HK-2 (cell line): ENCODE measurements around the gene CHD2.

Experiments used
- DNase-seq: peaks from one replicate; pipeline ENCODE4 v3.0.0-alpha.2; 2018; ENCODE audit not compliant: unreplicated experiment

CHD2 gene

GRCh38 chr15:92885224-92886041, 14.7 kb upstream of the CHD2 start:
- no peak for DNase-seq

- no peak for DNase-seq
Observed at GRCh38 chr15:92886042-92886537, 14.0 kb upstream of the CHD2 start.

GRCh38 chr15:92886815-92887214, 13.3 kb upstream of the CHD2 start:
- no peak for DNase-seq

- DNase-seq = no peak
Observed at GRCh38 chr15:92887869-92888268, 12.3 kb upstream of the CHD2 start.

GRCh38 chr15:92889390-92890107, 10.6 kb upstream of the CHD2 start:
- DNase-seq = no peak

- no peak for DNase-seq
Observed at GRCh38 chr15:92891533-92892200, 8.5 kb upstream of the CHD2 start.

GRCh38 chr15:92892201-92892555, 7.9 kb upstream of the CHD2 start:
- DNase-seq = no peak

- no peak for DNase-seq
Observed at GRCh38 chr15:92893200-92893599, 6.9 kb upstream of the CHD2 start.

- DNase-seq = no peak
Observed at GRCh38 chr15:92896561-92896960, 3.6 kb upstream of the CHD2 start.

- DNase-seq = no peak
Observed at GRCh38 chr15:92897620-92898019, 2.5 kb upstream of the CHD2 start.

- no peak for DNase-seq
Observed at GRCh38 chr15:92898988-92899582, 1.0 kb upstream of the CHD2 start.

- DNase-seq = no peak
Observed at GRCh38 chr15:92899601-92899947, 550 bp upstream of the CHD2 start.

GRCh38 chr15:92900731-92901071, 577 bp downstream of the CHD2 start:
- DNase-seq = no peak

GRCh38 chr15:92901072-92901761, 1.1 kb downstream of the CHD2 start:
- no peak for DNase-seq

GRCh38 chr15:92901995-92902394, 1.9 kb downstream of the CHD2 start:
- DNase-seq = no peak

GRCh38 chr15:92902737-92903593, 2.8 kb downstream of the CHD2 start:
- DNase-seq = no peak

GRCh38 chr15:92903631-92903965, 3.5 kb downstream of the CHD2 start:
- DNase-seq = no peak

GRCh38 chr15:92903966-92904721, 4.0 kb downstream of the CHD2 start:
- peak; percentile 98 for DNase-seq

- no peak for DNase-seq
Observed at GRCh38 chr15:92904722-92905571, 4.8 kb downstream of the CHD2 start.
